Mucosa of rectum (tissue), 2 donors: ENCODE measurements around the gene TBXAS1.

Source experiments
- H3K27ac ChIP-seq, 2 donors: one replicate each; pipeline ENCODE4 v1.7.0; 2013; ENCODE audit warnings: inconsistent platforms in 2 of 2, low read depth in 2 of 2, low read length in 2 of 2
- H3K27me3 ChIP-seq, 2 donors: one replicate each; pipeline ENCODE4 v1.7.0; 2013; ENCODE audit warnings: low read length in 2 of 2; ENCODE audit not compliant: control insufficient read depth in 2 of 2, insufficient read depth in 2 of 2
- H3K36me3 ChIP-seq, 2 donors: one replicate each; pipeline ENCODE4 v1.7.0; 2013; ENCODE audit warnings: low read length in 2 of 2; ENCODE audit not compliant: control insufficient read depth in 2 of 2, insufficient read depth in 2 of 2
- H3K4me1 ChIP-seq, 2 donors: one replicate each; pipeline ENCODE4 v1.7.0; 2013; ENCODE audit warnings: low read length in 2 of 2, mild to moderate bottlenecking in 1 of 2; ENCODE audit not compliant: control insufficient read depth in 2 of 2, insufficient read depth in 2 of 2
- H3K4me3 ChIP-seq, 2 donors: one replicate each; pipeline ENCODE4 v1.7.0; 2013; ENCODE audit warnings: low read length in 2 of 2
- H3K9ac ChIP-seq, 2 donors: one replicate each; pipeline ENCODE4 v1.7.0; 2013; ENCODE audit warnings: low read length in 2 of 2, low read depth in 1 of 2, mild to moderate bottlenecking in 1 of 2
- H3K9me3 ChIP-seq, 2 donors: one replicate each; pipeline ENCODE4 v1.7.0; 2013; ENCODE audit warnings: low read length in 2 of 2; ENCODE audit not compliant: control insufficient read depth in 2 of 2
- donor health status: healthy.
- donor health status: Normal muscosa, but diverticular disease.

TBXAS1 gene

DNA sequence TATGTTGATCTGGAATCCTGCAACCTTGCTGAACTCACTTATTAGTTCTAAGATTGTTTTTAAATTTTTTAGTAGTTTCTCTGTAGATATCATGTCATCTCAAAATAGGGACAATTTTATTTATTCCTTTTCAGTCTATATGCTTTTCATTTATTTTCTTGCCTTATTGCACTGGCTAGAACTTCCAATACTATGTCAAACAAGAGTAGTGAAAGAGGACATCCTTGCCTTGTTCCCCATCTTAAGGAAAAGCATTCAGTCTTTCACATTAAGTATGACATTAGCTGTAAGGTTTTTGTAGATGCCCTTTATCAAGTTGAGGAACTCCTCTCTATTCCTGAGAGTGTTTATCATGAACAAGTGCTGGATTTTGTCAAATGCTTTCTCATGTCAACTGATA lies 77.8 kb downstream of the TBXAS1 start:
- Histone ChIP-seq H3K27ac (no peak overlapping the region), H3K27me3 (no peaks in the 10 kb centered on the region), H3K9ac (no peak overlapping the region), H3K4me1 (no peaks in the 10 kb centered on the region), H3K36me3 (no peaks in the 10 kb centered on the region), H3K9me3 (peaks cover 0 to 5% of the 10 kb centered on the region in 2 donors), H3K4me3 (no peak overlapping the region)

DNA sequence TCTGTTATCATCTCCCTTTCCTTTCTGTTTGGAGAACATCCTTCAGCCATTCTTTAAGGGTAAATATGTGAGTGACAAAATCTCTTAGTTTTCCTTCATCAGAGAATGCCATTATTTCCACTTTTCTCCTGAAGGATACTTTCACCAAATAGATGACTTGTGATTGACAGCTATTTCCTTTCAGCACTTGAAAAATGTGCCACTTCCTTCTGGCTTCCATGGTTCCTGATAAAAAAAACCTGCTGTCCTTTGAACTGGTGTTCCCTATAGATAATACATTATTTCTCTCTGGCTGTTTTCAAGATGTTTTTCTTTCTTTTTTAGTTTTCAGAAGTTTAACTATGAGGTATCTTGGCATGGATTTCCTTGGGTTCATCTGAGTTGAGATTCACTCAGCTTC lies 79.7 kb downstream of the TBXAS1 start:
- Histone ChIP-seq H3K4me1 (no peaks in the 10 kb centered on the region), H3K27me3 (no peaks in the 10 kb centered on the region), H3K36me3 (no peaks in the 10 kb centered on the region), H3K4me3 (no peak overlapping the region), H3K9ac (no peak overlapping the region), H3K9me3 (peaks cover 0 to 3% of the 10 kb centered on the region in 2 donors), H3K27ac (no peak overlapping the region)

DNA sequence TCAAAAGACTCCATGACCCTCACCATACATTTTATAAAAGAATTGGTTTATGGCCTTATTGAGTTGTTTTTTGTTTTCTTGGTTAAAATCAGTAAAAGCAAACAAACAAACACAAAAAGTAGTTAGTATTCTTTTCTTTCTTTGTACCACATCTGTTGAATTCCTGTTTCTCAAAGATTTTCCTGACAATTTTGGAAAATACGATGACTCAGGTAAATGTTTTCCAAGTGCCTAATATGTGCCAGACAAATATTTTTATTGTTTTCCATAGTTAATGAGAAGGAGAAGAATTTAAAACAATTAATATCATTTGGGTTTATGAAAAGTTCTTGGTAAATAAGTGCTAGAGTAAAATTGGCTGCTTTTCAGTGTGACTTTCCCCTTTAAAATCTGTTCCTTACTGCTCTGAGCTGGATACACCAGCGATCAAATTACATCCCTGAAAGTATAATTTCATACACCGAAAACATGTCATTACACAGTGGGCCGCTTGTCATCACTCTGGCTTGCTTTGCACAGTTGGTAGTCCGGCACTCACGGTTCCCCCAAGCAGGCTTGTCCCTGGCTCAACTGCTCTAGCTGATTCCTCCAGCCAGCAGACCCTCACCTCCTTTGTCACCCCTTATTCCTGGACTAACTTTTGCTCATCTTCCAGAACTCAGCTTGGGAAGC lies 80.5 kb downstream of the TBXAS1 start:
- no peak overlapping the region for H3K27ac ChIP-seq
- no peak overlapping the region for H3K4me3 ChIP-seq
- H3K36me3 ChIP-seq, result no peaks in the 10 kb centered on the region
- H3K9me3 ChIP-seq, result peaks cover 0 to 3% of the 10 kb centered on the region in 2 donors
- no peak overlapping the region for H3K9ac ChIP-seq
- no peaks in the 10 kb centered on the region for H3K27me3 ChIP-seq
- H3K4me1 ChIP-seq, result no peaks in the 10 kb centered on the region

DNA sequence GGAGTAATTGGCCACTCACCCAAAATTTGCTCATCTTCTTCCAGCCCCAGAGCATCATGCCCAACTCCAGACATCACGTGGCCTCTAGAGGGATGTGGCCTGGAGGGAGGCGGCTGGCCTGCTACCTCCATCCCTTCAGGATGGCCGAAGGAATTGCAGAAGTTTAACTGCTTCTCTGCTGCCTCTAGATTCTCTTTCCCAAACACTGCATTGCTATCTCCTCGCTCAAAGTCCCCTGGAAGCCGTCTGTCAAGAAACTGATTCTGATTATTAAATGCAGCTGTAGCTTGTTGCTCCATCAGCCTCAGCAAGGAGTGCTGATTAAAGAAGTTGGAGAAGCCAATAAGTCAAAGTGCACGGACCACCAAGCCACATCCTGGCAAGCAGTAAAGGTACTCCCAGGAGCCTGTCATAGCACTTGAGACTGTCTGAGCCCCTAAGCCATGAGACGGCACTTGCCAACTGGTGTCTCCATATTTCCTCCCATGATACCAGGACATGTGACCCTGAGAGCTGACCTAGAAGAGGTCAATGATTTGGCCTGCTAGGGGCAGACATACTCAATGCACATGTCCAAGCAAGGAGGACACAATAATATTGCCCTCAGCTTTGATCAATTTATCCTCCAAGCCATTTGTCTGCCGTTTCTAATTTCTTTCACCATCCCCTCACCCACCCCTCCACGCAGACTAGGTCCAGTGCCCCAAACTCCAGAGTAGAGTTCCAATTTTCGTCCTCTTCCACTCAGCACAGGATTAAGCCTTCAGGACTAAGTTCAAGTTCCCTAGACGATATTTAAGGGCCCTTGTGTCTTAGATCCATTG lies 84.2 kb downstream of the TBXAS1 start:
- no peak overlapping the region for H3K27ac ChIP-seq
- no peaks in the 10 kb centered on the region for H3K36me3 ChIP-seq
- H3K27me3 ChIP-seq, result no peaks in the 10 kb centered on the region
- no peak overlapping the region for H3K4me3 ChIP-seq
- H3K9ac ChIP-seq, result no peak overlapping the region
- peaks cover 0 to 5% of the 10 kb centered on the region in 2 donors for H3K4me1 ChIP-seq
- H3K9me3 ChIP-seq, result no peaks in the 10 kb centered on the region

DNA sequence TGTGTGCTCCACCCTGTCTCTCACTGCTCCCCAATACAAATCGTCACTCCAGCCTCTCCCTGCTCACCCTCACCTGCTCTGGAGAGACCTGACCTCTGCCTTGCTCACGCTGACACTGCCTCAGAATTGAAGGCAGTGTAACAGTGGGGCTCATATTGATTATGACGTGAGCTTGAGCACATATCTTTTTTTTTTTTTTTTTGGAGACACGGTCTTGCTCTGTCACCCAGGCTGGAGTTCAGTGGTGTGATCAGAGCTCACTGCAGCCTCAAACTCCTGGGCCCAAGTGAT lies 84.7 kb downstream of the TBXAS1 start:
- no peak overlapping the region for H3K9ac ChIP-seq
- H3K36me3 ChIP-seq, result no peaks in the 10 kb centered on the region
- H3K27me3 ChIP-seq, result no peaks in the 10 kb centered on the region
- H3K4me3 ChIP-seq, result no peak overlapping the region
- H3K9me3 ChIP-seq, result no peaks in the 10 kb centered on the region
- H3K27ac ChIP-seq, result no peak overlapping the region
- H3K4me1 ChIP-seq, result peaks cover 0 to 5% of the 10 kb centered on the region in 2 donors

DNA sequence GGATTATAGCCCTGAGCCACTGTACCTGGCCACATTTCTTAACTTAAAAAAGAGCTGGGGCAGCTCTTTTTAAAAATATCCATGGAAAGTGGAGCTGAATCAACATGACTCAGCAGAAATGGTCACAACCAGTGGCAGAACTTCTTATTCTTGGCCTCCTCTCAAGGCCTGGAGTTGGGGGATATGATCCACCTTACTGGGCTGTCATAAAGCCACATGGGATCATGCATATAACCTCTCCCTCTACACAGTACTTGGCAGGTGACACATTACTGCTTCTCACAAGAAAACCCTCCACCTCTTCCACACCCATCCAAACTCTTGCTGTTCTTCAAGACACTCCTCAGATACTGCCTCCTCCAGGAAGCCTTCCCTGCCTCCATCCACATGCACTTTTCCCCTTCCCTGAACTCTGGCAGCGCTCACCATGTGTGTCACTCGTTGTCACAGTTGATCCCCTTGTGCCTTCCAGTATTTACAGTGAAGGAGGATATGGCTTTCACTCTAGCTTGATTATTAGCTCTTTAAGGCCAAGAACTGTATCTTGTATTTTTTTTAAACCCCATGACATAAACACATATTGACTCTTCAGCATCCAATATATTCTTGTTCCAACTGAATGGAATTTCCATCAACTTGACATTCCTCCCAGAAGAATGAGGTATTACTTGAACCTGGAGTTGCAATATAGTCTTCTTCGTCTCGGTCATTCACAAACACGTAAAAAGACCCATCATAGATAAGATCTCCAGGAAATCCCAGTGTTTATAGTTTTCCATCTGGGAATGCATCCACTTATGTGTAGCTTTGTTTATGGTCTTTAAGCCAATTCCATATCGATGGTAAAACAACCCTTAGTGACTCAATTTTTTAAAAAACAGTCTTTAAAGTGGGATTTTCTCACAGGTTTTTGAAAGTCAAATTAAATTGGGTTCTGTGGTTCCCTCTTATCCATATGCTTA lies 85.5 kb downstream of the TBXAS1 start:
- Histone ChIP-seq H3K27me3 (no peaks in the 10 kb centered on the region), H3K9me3 (no peaks in the 10 kb centered on the region), H3K9ac (no peak overlapping the region), H3K36me3 (no peaks in the 10 kb centered on the region), H3K27ac (no peak overlapping the region), H3K4me1 (peaks cover 0 to 5% of the 10 kb centered on the region in 2 donors), H3K4me3 (no peak overlapping the region)

DNA sequence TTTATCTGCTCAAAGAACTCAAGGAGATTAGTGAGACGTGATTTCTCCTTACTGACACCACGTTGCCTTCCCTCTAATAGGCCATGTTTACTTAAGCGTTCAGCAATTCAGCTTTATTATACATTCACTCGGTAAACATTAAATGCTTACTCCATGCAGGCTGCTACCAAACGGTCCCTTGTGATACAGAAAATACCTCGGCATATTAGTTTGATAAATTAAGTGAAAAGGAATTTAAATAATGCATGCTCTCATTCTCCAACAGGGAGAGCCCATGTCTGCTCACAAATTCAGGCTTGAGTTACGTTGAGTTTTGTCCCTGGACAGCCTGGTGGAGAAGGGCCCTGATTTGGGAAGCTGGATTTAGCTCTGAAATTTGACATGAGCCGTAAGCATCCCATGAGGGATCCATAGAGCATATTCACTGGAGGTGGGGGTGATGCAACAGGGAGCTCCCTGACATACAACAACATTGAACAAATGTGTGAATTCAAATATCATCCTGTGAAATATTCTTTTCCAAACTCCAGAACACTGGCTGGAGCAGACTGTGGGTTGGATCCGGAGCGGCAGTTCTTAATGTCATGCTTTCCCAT lies 86.3 kb downstream of the TBXAS1 start:
- no peaks in the 10 kb centered on the region for H3K36me3 ChIP-seq
- no peak overlapping the region for H3K4me3 ChIP-seq
- peaks cover 0 to 5% of the 10 kb centered on the region in 2 donors for H3K4me1 ChIP-seq
- no peaks in the 10 kb centered on the region for H3K9me3 ChIP-seq
- peak overlapping the region; percentile 50 to 57 for H3K27ac ChIP-seq
- H3K9ac ChIP-seq, result no peak overlapping the region
- H3K27me3 ChIP-seq, result no peaks in the 10 kb centered on the region

DNA sequence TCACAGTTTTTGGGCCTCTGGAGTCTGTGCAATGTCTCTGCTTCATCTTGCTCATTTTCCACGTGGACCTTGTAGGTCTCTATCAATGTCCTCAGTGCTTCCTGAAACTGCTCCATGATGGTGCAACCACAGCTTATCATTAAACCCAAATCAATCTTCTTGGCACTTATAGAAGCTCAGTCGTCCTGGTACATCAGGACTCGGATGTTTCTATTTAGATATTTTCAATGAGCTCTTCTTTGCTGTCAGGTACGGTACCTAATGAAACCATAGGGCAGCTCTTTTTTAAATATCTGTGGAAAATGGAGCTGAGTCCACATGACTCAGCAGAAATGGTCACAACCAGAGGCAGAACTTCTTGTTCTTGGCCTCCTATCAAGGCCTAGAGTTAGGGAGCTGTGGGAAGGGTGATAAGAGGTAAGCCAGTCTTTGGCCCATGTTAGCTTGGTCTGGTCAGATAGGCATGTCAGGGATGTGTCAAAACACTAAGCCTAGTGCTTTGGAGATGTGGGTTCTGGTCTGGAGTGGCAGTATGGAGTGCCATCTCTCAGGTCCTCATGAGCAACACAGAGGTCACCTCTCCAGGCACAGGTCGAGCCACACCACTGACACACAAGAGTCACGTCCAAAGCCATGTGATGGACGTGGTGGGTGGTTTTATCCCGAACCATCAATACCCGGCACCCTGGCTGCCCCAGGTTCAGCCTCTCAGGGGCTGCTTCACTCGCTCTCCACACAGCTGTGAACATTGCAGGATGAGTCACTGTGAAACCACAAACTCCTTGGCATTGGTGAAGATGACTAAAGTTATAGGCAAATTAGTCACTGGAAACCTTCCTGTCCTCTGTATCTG lies 87.0 kb downstream of the TBXAS1 start:
- peaks cover 0 to 5% of the 10 kb centered on the region in 2 donors for H3K4me1 ChIP-seq
- H3K9me3 ChIP-seq, result no peaks in the 10 kb centered on the region
- no peaks in the 10 kb centered on the region for H3K36me3 ChIP-seq
- peak overlapping the region; percentile 50 to 57 for H3K27ac ChIP-seq
- no peaks in the 10 kb centered on the region for H3K27me3 ChIP-seq
- no peak overlapping the region for H3K9ac ChIP-seq
- no peak overlapping the region for H3K4me3 ChIP-seq

DNA sequence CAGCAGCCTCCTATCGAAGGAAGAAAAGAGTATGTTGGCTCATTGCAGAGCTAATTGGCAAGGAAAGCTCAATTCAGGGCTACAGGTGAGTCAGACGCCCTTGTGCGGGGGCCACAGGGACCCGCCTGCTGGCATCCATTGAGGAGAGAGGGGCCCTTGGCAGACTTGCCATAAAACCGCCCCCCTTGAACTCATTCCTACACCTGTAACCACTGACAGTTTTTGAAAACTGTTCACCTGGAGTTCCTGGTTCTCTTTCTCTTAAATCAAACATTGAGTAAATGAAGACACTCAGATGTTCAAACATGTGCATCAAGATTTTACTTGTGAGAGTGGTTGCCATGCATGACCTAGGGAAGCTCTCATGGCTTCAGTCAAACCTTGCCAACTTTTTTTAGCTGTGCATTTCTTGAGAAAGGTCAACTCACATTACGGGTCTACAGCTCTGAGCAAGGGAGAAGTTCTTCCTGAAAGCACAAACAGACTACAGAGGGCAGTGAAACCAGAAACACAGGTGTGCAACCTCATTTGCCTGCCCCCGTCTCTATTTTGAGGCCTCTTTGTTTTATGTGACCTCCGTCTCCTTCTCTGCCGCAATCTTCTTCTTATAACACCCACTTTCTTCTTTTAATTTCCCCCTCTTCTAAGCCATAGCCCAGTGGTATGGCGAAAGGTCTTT lies 87.8 kb downstream of the TBXAS1 start:
- no peak overlapping the region for H3K9ac ChIP-seq
- no peaks in the 10 kb centered on the region for H3K27me3 ChIP-seq
- H3K4me3 ChIP-seq, result peak overlapping the region in 1 of 2 donors; percentile 34
- no peaks in the 10 kb centered on the region for H3K9me3 ChIP-seq
- H3K4me1 ChIP-seq, result peaks cover 0 to 5% of the 10 kb centered on the region in 2 donors
- peak overlapping the region; percentile 29 to 57 for H3K27ac ChIP-seq
- no peaks in the 10 kb centered on the region for H3K36me3 ChIP-seq
